Ovary (tissue), 9 donors: ENCODE results near the gene MGAT4B. TPM values are rescaled to one million over a fixed set of nuclear protein-coding genes. Genes with fewer than 3 reads are reported as not detected.

Experiments
- DNase-seq, 5 donors: peaks; one replicate each; pipeline ENCODE4 v3.0.0-alpha.2; 2019 to 2020
- H3K27ac ChIP-seq, 2 donors: fragments of 200-600 bp; one replicate each; pipeline versions ENCODE4 v1.5.1 to v1.8.0; 2019 to 2022
- H3K27me3 ChIP-seq: fragments of 200-600 bp; one replicate; pipeline ENCODE4 v1.8.0; 2022
- H3K36me3 ChIP-seq: fragments of 200-600 bp; sonication (generic); one replicate; pipeline ENCODE4 v1.5.1; 2019
- H3K4me1 ChIP-seq: one replicate; pipeline ENCODE4 v1.8.1; 2013; ENCODE audit warnings: mild to moderate bottlenecking, moderate library complexity; ENCODE audit not compliant: insufficient read depth
- H3K4me3 ChIP-seq: fragments of 200-600 bp; sonication (generic); one replicate; pipeline ENCODE4 v1.5.1; 2017
- H3K9me3 ChIP-seq, 2 donors: fragments of 200-600 bp in 1 of 2; sonication (generic) in 1 of 2; one replicate each; pipeline versions ENCODE4 v1.5.1 to v1.8.1; 2013 to 2019; ENCODE audit warnings: mild to moderate bottlenecking in 1 of 2, moderate library complexity in 1 of 2
- CTCF ChIP-seq, 3 donors: fragments of 450-650 bp in 2 of 3; fragments of 200-600 bp in 1 of 3; IDR thresholded peaks; one replicate each; pipeline versions ENCODE4 v1.5.1 to v1.8.0; 2016 to 2022; ENCODE audit warnings: antibody characterized with exemption in 3 of 3, mild to moderate bottlenecking in 1 of 3
- EP300 ChIP-seq: sonication (generic); formaldehyde crosslinking; IDR thresholded peaks from one replicate; pipeline ENCODE4 v1.6.1; 2017; ENCODE audit warnings: antibody characterized with exemption
- POLR2A ChIP-seq: fragments of 450-650 bp; IDR thresholded peaks from one replicate; pipeline ENCODE4 v1.6.1; 2017; ENCODE audit warnings: antibody characterized with exemption, mild to moderate bottlenecking, moderate library complexity
- WGBS, 3 donors: extraction: QIAGEN DNeasy Blood & Tissue Kit in 1 of 3; methylation state at CpG; one replicate each; pipeline versions ENCODE4 v1.1.5 to v1.1.7; 2013 to 2017; 5-methylcytosine and 5-hydroxymethylcytosine counted together
- intact Hi-C, 4 donors: fragments of 100-400 bp; cut with DNase I; formaldehyde crosslinking; loops; one replicate each; pipeline versions ENCODE4 v1.11.0 to v1.15.1; 2022 to 2023
- polyA plus RNA-seq, 2 donors: library from polyadenylated mRNA; stranded (reverse); fragments of 200-250 nt in 1 of 2; fragments of 350-450 nt in 1 of 2; fragmentation: Illumina TruSeq in 1 of 2; extraction: RNeasy Lipid Tissue Mini Kit (QIAGEN cat#74804) in 1 of 2; gene quantifications; one replicate each; pipeline ENCODE4 v1.2.3, GENCODE V29; 2013 to 2014
- total RNA-seq, 7 donors: library from RNA; depleted of rRNA in 2 of 7; stranded (reverse); fragments of >200 nt in 2 of 7; fragmentation: NEBNext Ultra II Directional in 3 of 7; extraction: Animal tissue kit (Norgen Biotek cat#: 25700) in 3 of 7; gene quantifications; one replicate each; pipeline versions ENCODE4 v1.1.0 to v1.2.4, GENCODE V29; 2016 to 2023
- donor health status: DM: no; HTN: no; CAD: no; lungs with moderate emphysema.
- donor health status: DM: no; HTN: no; CAD: no.
- donor health status: Bipolar disorder and iron deficiency.
- donor health status: DM: yes; HTN: yes; CAD: no.
- donor health status: DM: no; HTN: no; CAD: no.
- donor health status: DM: yes; HTN: yes; CAD: no.

The MGAT4B gene
- total and polyA plus RNA-seq, 9 donors, result 51.0 to 102 (median 65.6) TPM

GRCh38 chr5:179804555-179804947 is 2.1 kb downstream of the MGAT4B start:
- no peak for DNase-seq
- Histone ChIP-seq H3K36me3 (no peaks in the 10 kb centered on the region), H3K4me1 (peaks cover 2% of the 10 kb centered on the region), H3K4me3 (peak overlapping the region; percentile 94), H3K27me3 (no peaks in the 10 kb centered on the region), H3K9me3 (no peaks in the 10 kb centered on the region), H3K27ac (no peak overlapping the region)
- TF ChIP-seq CTCF (IDR thresholded peaks at IDR 0.05), result no peak
- TF ChIP-seq EP300, result no peak
- TF ChIP-seq POLR2A, result no peak
- intact Hi-C loops, result loop anchor here in 1 of 4 donors (10.0 kb wide), 1 partner anchor 100 kb away; the partner anchor contains the start of gene TBC1D9B
- WGBS, 3 donors, result 89 to 94% (median 89%) methylated on average over 8 of the region's 8 CpGs

GRCh38 chr5:179803651-179804554 is 2.8 kb downstream of the MGAT4B start:
- 68 to 72% (median 72%) methylated on average over 18 of the region's 18 CpGs for WGBS, 3 donors
- Histone ChIP-seq H3K4me3 (no peak overlapping the region), H3K36me3 (no peaks in the 10 kb centered on the region), H3K9me3 (no peaks in the 10 kb centered on the region), H3K27me3 (no peaks in the 10 kb centered on the region), H3K27ac (no peak overlapping the region), H3K4me1 (peaks cover 2% of the 10 kb centered on the region)
- DNase-seq, result peak in 2 of 5 donors; percentile 36 to 39
- TF ChIP-seq POLR2A (no peak), EP300 (no peak), CTCF (IDR thresholded peaks at IDR 0.05) (no peak)
- intact Hi-C loops, result loop anchor here in 1 of 4 donors (10.0 kb wide), 1 partner anchor 101 kb away; the partner anchor contains the start of gene TBC1D9B

- Histone ChIP-seq H3K27ac (no peak overlapping the region), H3K27me3 (no peaks in the 10 kb centered on the region), H3K4me1 (peaks cover 2% of the 10 kb centered on the region), H3K4me3 (no peak overlapping the region), H3K9me3 (no peaks in the 10 kb centered on the region), H3K36me3 (no peaks in the 10 kb centered on the region)
- DNase-seq, result no peak
- 79 to 81% (median 80%) methylated on average over 11 of the region's 11 CpGs for WGBS, 3 donors
- intact Hi-C loops, result loop anchor here in 1 of 4 donors (10.0 kb wide), 1 partner anchor 102 kb away; the partner anchor contains the start of gene TBC1D9B
- no peak for TF ChIP-seq EP300
- no peak for TF ChIP-seq POLR2A
- TF ChIP-seq CTCF (IDR thresholded peaks at IDR 0.05), result no peak
Measured at GRCh38 chr5:179802950-179803562, 3.6 kb downstream of the MGAT4B start.

- intact Hi-C loops, result loop anchor here in 1 of 4 donors (10.0 kb wide), 1 partner anchor 102 kb away; the partner anchor contains the start of gene TBC1D9B
- TF ChIP-seq EP300, result no peak
- TF ChIP-seq POLR2A, result no peak
- TF ChIP-seq CTCF (IDR thresholded peaks at IDR 0.05), result no peak
- no peaks in the 10 kb centered on the region for H3K27me3 ChIP-seq
- WGBS, 3 donors, result 84 to 86% (median 86%) methylated on average over 16 to 19 of the region's 19 CpGs
- peaks cover 2% of the 10 kb centered on the region for H3K4me1 ChIP-seq
- H3K27ac ChIP-seq, result no peak overlapping the region
- DNase-seq, result peak in 4 of 5 donors; percentile 22 to 43 (median 31)
- no peak overlapping the region for H3K4me3 ChIP-seq
- no peaks in the 10 kb centered on the region for H3K9me3 ChIP-seq
- no peaks in the 10 kb centered on the region for H3K36me3 ChIP-seq
Measured at GRCh38 chr5:179802207-179802883, 4.3 kb downstream of the MGAT4B start.
